GM15510 (cell line): ENCODE data around the gene NDUFAF7.

Experiments used
- POLR2A ChIP-seq: IDR thresholded peaks from 3 replicates; pipeline ENCODE4 v1.6.1; 2011; ENCODE audit warnings: borderline replicate concordance; ENCODE audit not compliant: insufficient read length; ENCODE audit errors: extremely low read depth

Gene NDUFAF7

DNA sequence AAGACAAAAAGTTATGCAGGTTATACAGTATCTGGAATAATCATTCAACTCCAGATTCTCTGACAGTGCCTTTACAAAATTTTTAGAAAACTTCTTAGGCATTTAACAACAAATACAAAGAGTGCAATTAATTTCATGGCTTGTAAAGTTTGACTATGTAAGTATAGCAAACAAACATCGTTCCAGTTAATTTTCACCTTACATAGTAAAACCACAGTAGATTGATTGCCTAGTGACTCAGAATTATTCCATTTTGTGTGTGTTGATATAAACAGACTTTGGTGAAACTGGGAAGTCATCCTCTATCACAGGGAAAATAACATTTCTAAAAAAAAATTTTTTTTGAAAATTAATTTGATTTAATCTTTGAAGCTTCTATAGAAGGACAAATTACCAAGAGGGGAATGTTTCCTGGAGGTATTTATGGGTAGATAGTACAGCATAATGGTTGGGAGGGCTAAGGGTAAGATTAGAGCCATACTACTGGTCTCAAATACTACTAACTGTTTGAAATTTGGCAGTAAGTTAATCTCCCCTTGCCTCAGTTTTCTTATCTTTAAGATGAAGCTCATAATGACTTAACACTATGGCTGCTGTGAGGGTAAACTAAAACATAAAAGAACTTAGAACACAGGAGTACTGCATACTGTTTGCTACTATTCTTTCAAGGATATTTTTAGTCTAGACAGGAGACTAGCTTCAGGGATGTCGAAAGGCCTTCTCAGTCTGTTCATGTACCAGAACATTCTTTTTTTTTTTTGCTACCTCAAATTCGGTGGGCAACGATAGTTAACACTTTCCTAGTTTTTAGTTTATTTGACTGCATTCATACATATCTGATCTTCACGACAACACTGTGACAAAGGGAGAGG lies 19.6 kb downstream of the NDUFAF7 start:
- TF ChIP-seq POLR2A, result no peak

DNA sequence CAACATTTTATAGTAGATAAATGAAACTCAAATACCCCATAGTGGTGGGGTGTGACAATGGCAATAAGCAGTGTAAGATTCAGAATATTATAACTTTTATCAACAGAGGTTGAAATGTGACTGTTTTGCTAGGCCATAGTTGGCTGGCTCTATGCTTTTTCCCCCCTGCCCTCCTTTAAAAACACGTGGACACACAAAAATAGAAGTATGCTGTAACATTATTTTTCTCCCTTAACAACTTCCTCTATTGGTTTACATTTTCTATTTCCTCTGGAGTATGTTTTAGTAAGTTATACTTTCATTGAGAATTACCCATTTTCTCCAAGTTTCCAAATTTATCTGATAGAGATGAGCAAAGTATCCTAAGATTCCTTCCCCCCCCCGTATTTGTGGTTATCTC lies 31.1 kb downstream of the NDUFAF7 start:
- no peak for TF ChIP-seq POLR2A

GRCh38 chr2:37263839-37264238 lies 32.4 kb downstream of the NDUFAF7 start:
- TF ChIP-seq POLR2A, result no peak

DNA sequence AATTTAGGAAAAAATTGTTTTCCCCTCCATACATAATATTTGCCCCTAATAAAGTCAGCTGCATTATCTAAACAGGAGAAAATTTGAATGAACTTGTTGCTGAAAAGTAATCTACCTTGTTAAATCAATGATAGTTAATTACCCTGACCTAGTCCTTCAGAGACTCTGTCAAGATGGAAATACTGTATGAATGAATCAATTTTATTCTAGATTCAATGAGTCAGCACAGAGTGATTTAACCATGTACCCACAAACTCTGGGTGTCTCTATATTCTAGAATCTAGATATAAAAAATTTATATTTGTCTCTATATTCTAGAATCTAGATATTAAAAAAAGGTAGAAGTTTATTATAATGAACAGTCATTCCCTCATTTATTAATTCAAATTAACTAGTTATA lies 36.2 kb downstream of the NDUFAF7 start:
- TF ChIP-seq POLR2A, result no peak

GRCh38 chr2:37268111-37268510 lies 36.7 kb downstream of the NDUFAF7 start:
- no peak for TF ChIP-seq POLR2A

- no peak for TF ChIP-seq POLR2A
These were observed 40.1 kb downstream of the NDUFAF7 start for GRCh38 chr2:37271376-37272067.

DNA sequence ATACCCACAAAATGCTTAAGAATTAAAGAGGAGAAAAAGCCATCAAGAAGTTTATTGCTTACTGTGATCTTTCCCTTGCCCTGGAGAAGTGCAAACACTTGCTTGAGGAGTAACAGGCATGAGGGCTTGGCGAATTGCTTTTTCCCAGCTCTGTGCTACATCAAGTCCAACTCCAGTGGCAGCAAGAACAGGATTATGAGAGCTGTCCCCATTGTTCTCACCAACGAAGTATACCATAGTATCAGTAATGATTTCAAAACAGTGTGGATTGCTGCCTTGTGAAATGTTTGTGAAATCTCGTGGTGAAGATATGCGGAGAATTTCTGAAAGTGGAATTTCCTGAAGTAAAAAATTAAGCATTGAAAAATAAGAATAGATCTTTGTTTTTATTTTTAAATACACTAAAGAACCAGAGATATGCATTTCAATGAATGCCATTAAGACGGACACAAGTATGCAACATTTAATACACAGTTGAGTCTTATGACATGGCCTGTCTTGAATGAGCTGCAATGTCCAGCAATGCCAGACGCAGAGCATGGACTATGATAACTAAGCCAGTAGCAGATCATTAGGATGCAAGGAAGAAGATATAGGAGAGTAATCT lies 43.0 kb downstream of the NDUFAF7 start:
- TF ChIP-seq POLR2A, result no peak

GRCh38 chr2:37276291-37276690 lies 44.8 kb downstream of the NDUFAF7 start:
- TF ChIP-seq POLR2A, result no peak

- TF ChIP-seq POLR2A, result no peak
These were observed 50.5 kb downstream of the NDUFAF7 start for GRCh38 chr2:37281916-37282315.

DNA sequence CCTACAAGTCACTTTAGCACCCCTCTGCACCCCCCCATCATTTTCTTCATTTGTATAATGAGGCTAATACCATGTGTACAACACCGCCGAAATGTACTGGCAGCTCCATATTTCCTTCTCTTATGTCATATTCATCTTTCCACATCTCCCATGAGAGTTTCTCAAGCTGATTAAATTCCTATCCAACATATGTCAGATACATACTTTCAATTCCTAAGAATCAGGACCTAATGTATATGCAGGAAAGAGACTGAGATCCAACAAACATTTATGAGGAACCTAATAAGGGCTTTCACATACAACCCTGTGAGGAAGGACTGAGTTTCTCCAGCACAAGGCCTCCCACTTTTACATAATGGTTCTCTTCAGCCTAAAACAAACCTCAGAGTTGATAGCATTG lies 51.3 kb downstream of the NDUFAF7 start:
- no peak for TF ChIP-seq POLR2A

DNA sequence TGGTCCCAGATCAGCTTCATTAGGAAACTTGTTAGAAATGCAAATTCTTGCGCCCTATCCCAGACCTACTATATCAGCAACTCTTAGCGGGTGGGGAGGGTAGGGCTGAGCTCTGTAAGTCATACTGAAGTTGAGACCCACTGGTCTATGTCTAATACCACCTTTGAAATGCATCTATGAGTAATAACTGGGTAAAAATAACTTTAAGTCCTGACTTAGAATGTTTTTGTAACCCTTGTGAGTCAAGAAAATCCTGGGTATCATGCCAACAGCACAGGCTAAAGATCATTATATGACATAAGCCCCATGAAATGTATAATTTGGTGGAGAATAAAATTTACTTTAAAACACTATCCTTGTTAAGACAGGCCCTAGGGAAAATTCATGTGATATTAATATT lies 51.7 kb downstream of the NDUFAF7 start:
- no peak for TF ChIP-seq POLR2A

DNA sequence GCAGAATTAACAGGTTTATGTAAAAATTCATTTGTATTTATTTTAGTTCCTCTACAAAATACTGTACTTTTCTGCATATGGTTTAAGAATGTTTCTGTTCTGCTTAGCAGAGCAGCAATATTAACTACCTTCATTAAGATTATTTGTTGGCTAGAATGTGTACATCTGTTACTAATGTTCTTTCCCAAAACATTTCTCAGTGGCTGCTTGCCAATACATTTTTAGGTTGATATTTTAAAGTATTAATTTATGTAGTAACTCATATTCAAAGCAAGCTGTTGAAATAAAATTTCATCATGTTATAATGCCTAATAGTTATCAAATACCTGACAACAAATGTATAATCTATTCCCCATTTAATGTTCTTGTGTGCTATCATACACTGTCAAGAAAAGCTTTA lies 52.9 kb downstream of the NDUFAF7 start:
- TF ChIP-seq POLR2A, result no peak

- TF ChIP-seq POLR2A, result no peak
These were observed 56.5 kb downstream of the NDUFAF7 start for GRCh38 chr2:37287966-37288365.

GRCh38 chr2:37291680-37292079 lies 60.2 kb downstream of the NDUFAF7 start:
- TF ChIP-seq POLR2A, result no peak

DNA sequence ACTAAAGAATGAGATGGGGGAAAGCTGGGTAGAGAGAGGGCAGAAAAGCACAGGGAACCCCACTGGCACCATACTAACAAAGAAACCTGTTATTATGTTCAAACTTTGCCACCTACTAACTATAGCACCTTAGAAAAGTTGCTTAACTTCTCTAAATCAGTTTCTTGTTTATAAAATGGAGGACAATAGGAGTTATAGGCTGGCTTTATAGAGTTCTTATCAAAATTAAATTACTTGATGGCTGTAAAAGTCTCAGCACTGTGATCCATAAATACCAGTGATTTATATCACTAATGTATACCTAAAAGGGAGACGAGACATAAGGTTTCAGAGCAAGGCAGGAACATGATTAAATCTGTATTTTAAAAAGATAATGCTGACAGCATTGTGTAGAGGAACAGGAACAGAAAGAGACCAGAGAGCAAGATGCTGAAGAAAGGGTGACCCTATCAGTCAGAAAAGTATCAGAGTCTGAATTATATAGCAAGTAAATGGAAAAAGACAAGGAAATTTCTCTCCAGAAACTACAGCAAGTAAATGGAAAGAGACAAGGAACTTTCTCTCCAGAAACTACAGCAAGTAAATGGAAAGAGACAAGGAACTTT lies 64.1 kb downstream of the NDUFAF7 start:
- TF ChIP-seq POLR2A, result no peak
